DND-41 (cell line): ENCODE results near the gene GRAMD2A.

ENCODE experiments used
- ATAC-seq: fragments of 200-7000 bp; cut with Tn5 transposase; 3 replicates; pipeline ENCODE4 v1.9.1; 2021; ENCODE audit warnings: low read depth; ENCODE audit not compliant: insufficient read depth
- DNase-seq: peaks from one replicate; pipeline ENCODE4 v3.0.0-alpha.2; 2020
- H2AFZ ChIP-seq: 2 replicates; pipeline ENCODE4 v1.6.0; 2012; ENCODE audit warnings: low read depth, low read length
- H3K27ac ChIP-seq: 2 replicates; pipeline ENCODE4 v1.5.1; 2012; ENCODE audit warnings: low read length, inconsistent platforms
- H3K27me3 ChIP-seq: fragments of 200-600 bp; sonication (generic); 2 replicates; pipeline ENCODE4 v1.6.0; 2012; ENCODE audit warnings: low read length, mild to moderate bottlenecking, inconsistent platforms; ENCODE audit not compliant: insufficient read depth, poor library complexity
- H3K36me3 ChIP-seq: 2 replicates; pipeline ENCODE4 v1.5.1; 2012; ENCODE audit warnings: low read length, inconsistent platforms; ENCODE audit not compliant: insufficient read depth
- H3K4me1 ChIP-seq: 2 replicates; pipeline ENCODE4 v1.5.1; 2012; ENCODE audit warnings: mild to moderate bottlenecking, low read length; ENCODE audit not compliant: insufficient read depth
- H3K4me2 ChIP-seq: 2 replicates; pipeline ENCODE4 v1.6.0; 2012; ENCODE audit warnings: mild to moderate bottlenecking, moderate library complexity, low read length, inconsistent platforms; ENCODE audit not compliant: insufficient read depth
- H3K4me3 ChIP-seq, 2 experiments: fragments of 200-600 bp in 1 of 2; shearing (Covaris generic) in 1 of 2; 2 replicates each; pipeline ENCODE4 v1.5.1; 2012 to 2016; ENCODE audit warnings: inconsistent platforms in 2 of 2, low read length in 2 of 2, mild to moderate bottlenecking in 2 of 2, low read depth in 1 of 2, moderate library complexity in 1 of 2
- H3K79me2 ChIP-seq: 2 replicates; pipeline ENCODE4 v1.6.0; 2012; ENCODE audit warnings: low read length, inconsistent platforms; ENCODE audit not compliant: insufficient read depth
- H3K9ac ChIP-seq: 2 replicates; pipeline ENCODE4 v1.6.0; 2012; ENCODE audit warnings: low read depth, mild to moderate bottlenecking, inconsistent platforms, low read length, moderate library complexity
- H3K9me3 ChIP-seq: 2 replicates; pipeline ENCODE4 v1.5.1; 2012; ENCODE audit warnings: low read length, moderate library complexity, mild to moderate bottlenecking, inconsistent platforms; ENCODE audit not compliant: insufficient read depth, severe bottlenecking
- H4K20me1 ChIP-seq: 2 replicates; pipeline ENCODE4 v1.6.0; 2012; ENCODE audit warnings: low read length; ENCODE audit not compliant: insufficient read depth
- CTCF ChIP-seq: IDR thresholded peaks from 2 replicates; pipeline ENCODE4 v1.5.1; 2012; ENCODE audit warnings: borderline replicate concordance, low read length, moderate library complexity, mild to moderate bottlenecking; ENCODE audit not compliant: poor library complexity, severe bottlenecking; ENCODE audit errors: extremely low read depth
- EZH2 ChIP-seq: IDR thresholded peaks from 3 replicates; pipeline ENCODE4 v1.6.1; 2012; ENCODE audit warnings: borderline replicate concordance, low read depth, mild to moderate bottlenecking, moderate library complexity, low read length, inconsistent platforms; ENCODE audit not compliant: severe bottlenecking

The GRAMD2A gene

GRCh38 chr15:72176743-72177142, 20.8 kb downstream of the GRAMD2A start:
- no peaks in the 10 kb centered on the region for H3K79me2 ChIP-seq
- H3K4me2 ChIP-seq: no peak overlapping the region
- H3K4me1 ChIP-seq: no peaks in the 10 kb centered on the region
- no peak for DNase-seq
- no peak overlapping the region for H3K27ac ChIP-seq
- no peaks in the 10 kb centered on the region for H3K27me3 ChIP-seq
- no peak overlapping the region for H3K4me3 ChIP-seq
- H3K9me3 ChIP-seq: no peaks in the 10 kb centered on the region
- no peak for TF ChIP-seq EZH2
- no peak for TF ChIP-seq CTCF
- H3K9ac ChIP-seq: no peak overlapping the region
- no peaks in the 10 kb centered on the region for H4K20me1 ChIP-seq
- no peak for ATAC-seq
- no peaks in the 10 kb centered on the region for H3K36me3 ChIP-seq
- no peak overlapping the region for H2AFZ ChIP-seq

- Histone ChIP-seq H3K36me3 (no peaks in the 10 kb centered on the region), H3K27ac (no peak overlapping the region), H3K4me1 (no peaks in the 10 kb centered on the region), H3K9ac (no peak overlapping the region), H3K4me3 (no peak overlapping the region), H2AFZ (no peak overlapping the region), H3K79me2 (no peaks in the 10 kb centered on the region), H4K20me1 (no peaks in the 10 kb centered on the region), H3K9me3 (no peaks in the 10 kb centered on the region), H3K27me3 (no peaks in the 10 kb centered on the region), H3K4me2 (no peak overlapping the region)
- ATAC-seq (no peak), DNase-seq (no peak)
- TF ChIP-seq EZH2: no peak
- no peak for TF ChIP-seq CTCF
These were observed 21.4 kb downstream of the GRAMD2A start for GRCh38 chr15:72176159-72176558.

GRCh38 chr15:72175186-72176044, 22.2 kb downstream of the GRAMD2A start:
- Histone ChIP-seq H3K4me1 (no peaks in the 10 kb centered on the region), H3K27me3 (no peaks in the 10 kb centered on the region), H3K4me2 (no peak overlapping the region), H3K9ac (no peak overlapping the region), H3K79me2 (no peaks in the 10 kb centered on the region), H3K36me3 (no peaks in the 10 kb centered on the region), H2AFZ (no peak overlapping the region), H3K27ac (no peak overlapping the region), H4K20me1 (no peaks in the 10 kb centered on the region), H3K4me3 (no peak overlapping the region), H3K9me3 (no peaks in the 10 kb centered on the region)
- TF ChIP-seq EZH2 (no peak), CTCF (no peak)
- DNase-seq (no peak), ATAC-seq (no peak)
